Activated T-helper 1 cell treated with anti-CD3 and anti-CD28 coated beads, Interleukin-12 subunit alpha, Interleukin-12 subunit beta, Interleukin-2, Interleukin-4 antibody, amounts not matched to agents 30 ng/mL and 10 ng/mL and 1 ng/mL, durations not matched to agents 14 hours and 24 hours and 36 hours (primary cell): ENCODE data around the gene ARHGEF39. TPM values are rescaled to one million over a fixed set of nuclear protein-coding genes. Genes with fewer than 3 reads are reported as not detected.
A peak's percentile ranks its signal among the peaks of the same experiment; 100 is the strongest.

Experiments used
- DNase-seq: peaks from one replicate; pipeline ENCODE4 v3.0.0; 2021; ENCODE audit warnings: low spot score
- H3K27ac Mint-ChIP-seq: one replicate; pipeline ENCODE4 v1.8.0; 2021; ENCODE audit warnings: mild to moderate bottlenecking, mixed read lengths
- H3K27me3 Mint-ChIP-seq: one replicate; pipeline ENCODE4 v1.8.0; 2022; ENCODE audit warnings: mild to moderate bottlenecking, moderate library complexity, mixed read lengths; ENCODE audit not compliant: insufficient read depth
- H3K36me3 Mint-ChIP-seq: one replicate; pipeline ENCODE4 v1.8.0; 2021; ENCODE audit warnings: low read depth, mixed read lengths
- H3K4me1 Mint-ChIP-seq: one replicate; pipeline ENCODE4 v1.8.0; 2021; ENCODE audit warnings: low read depth, mixed read lengths
- H3K4me3 Mint-ChIP-seq: one replicate; pipeline ENCODE4 v1.8.0; 2021; ENCODE audit warnings: mild to moderate bottlenecking, moderate library complexity, mixed read lengths
- H3K9me3 Mint-ChIP-seq: one replicate; pipeline ENCODE4 v1.8.0; 2021; ENCODE audit warnings: mixed read lengths
- intact Hi-C: fragments of 100-400 bp; cut with micrococcal nuclease; formaldehyde crosslinking; loops from one replicate; pipeline ENCODE4 v1.15.1; 2024
- total RNA-seq: library from RNA; stranded (reverse); gene quantifications from 2 replicates; pipeline ENCODE4 v1.2.3, GENCODE V29; 2022

Gene ARHGEF39, protein sequence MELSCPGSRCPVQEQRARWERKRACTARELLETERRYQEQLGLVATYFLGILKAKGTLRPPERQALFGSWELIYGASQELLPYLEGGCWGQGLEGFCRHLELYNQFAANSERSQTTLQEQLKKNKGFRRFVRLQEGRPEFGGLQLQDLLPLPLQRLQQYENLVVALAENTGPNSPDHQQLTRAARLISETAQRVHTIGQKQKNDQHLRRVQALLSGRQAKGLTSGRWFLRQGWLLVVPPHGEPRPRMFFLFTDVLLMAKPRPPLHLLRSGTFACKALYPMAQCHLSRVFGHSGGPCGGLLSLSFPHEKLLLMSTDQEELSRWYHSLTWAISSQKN
- 7.9 and 8.8 TPM in 2 replicates for total RNA-seq

DNA sequence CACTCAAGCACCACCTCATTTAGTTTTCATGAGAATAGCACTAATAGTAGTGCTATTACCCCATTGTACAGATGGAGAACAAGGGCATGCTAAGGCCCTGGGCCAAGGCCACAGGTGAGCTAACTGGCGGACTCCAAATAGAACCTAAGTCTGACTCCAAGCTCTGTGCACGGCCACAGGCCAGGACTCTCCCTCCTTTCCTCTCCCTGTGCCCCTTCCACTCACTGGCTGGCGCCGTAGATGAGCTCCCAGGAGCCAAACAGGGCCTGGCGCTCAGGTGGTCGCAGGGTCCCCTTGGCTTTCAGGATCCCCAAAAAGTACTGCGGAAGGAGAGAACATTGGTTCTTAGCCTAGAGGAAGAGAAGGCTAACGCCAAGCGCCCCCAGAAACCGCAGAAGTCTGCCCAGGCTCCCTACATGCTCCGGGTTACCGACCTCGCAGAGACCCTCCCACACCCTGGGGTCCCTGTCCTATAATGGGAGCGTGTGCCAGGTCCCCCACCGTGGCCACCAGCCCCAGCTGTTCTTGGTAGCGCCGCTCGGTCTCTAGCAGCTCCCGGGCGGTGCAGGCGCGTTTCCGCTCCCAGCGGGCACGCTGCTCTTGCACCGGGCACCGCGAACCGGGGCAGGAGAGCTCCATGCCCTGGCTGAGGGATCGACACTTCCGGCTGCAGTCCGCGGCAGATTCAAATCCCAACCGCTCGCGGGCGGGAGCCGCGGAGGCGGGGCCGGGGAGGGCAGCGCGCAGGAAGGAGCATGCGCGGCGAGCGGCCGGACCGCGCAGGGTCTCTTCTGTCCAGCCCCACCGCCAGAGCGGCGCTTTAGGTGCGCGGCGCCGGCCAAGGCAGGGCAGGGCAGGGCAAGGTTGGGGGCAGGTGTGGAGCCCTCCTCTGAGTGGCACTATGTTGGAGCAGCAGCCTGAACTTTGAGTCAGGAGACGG, at the start of gene ARHGEF39:
Gene ARHGEF39, minus strand, starts transcription at position 665 of the 940 bp plus-strand sequence. Its CDS starts 26 bp downstream, at position 639.
- peak within 1 kb of the TSS; percentile 88 for H3K4me3 Mint-ChIP-seq
- H3K27ac Mint-ChIP-seq: peak within 1 kb of the TSS; percentile 79
- H3K4me1 Mint-ChIP-seq: peaks cover 53% of the 10 kb centered on the region
- no peaks in the 10 kb centered on the region for H3K9me3 Mint-ChIP-seq
- intact Hi-C loops: loop anchor here (1.0 to 2.0 kb wide), 2 partner anchors 18 to 24 kb away; no protein-coding TSS in a partner anchor
- no peaks in the 10 kb centered on the region for H3K27me3 Mint-ChIP-seq
- DNase-seq: peak; percentile 76
- peaks cover 20% of the 10 kb centered on the region for H3K36me3 Mint-ChIP-seq

DNA sequence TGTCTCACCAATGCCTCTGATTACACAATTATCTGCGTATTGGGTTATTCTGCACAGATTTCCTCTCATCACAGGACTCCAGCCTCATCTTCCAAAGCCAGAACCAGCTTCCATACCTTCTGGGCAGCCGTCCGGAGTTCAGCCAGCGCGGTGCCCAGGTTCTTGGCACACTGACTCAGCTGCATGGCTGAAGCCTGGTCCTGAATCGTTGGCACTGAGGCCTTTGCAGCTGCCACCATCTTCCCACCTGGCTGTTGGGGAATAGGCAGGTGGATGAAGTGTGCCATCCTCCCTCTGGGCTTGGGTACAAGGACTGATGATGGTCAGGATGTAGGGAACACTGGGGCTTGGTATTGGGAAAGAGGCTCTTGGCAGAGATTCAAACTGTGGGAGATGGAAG, 49.1 kb upstream of the ARHGEF39 start:
- no peak for DNase-seq
- Mint-ChIP-seq H3K27ac (no peak overlapping the region), H3K27me3 (no peaks in the 10 kb centered on the region), H3K9me3 (no peaks in the 10 kb centered on the region), H3K36me3 (peaks cover 71% of the 10 kb centered on the region), H3K4me1 (peaks cover 5% of the 10 kb centered on the region), H3K4me3 (no peak overlapping the region)
- intact Hi-C loops: no loop called here

DNA sequence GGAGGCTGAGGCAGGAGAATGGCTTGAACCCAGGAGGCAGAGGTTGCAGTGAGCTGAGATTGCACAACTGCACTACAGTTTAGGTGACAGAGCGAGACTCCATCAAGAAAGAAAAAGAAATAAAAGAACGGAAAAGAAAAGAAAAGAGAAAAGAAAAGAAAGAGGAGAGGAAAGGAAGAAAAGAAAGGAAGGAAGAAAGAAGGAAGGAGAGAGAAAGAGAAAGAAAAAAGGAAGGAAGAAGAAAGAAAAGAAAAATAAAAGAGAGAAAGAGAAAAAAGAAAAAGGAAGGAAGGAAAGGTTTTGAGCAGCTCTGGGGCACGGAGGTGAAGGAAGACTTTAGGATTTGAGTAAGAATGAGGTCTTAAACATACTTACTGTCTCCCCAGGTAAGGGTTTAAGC, 48.6 kb upstream of the ARHGEF39 start:
- peaks cover 73% of the 10 kb centered on the region for H3K36me3 Mint-ChIP-seq
- no peaks in the 10 kb centered on the region for H3K9me3 Mint-ChIP-seq
- peaks cover 5% of the 10 kb centered on the region for H3K4me1 Mint-ChIP-seq
- no peak overlapping the region for H3K4me3 Mint-ChIP-seq
- intact Hi-C loops: no loop called here
- DNase-seq: no peak
- no peaks in the 10 kb centered on the region for H3K27me3 Mint-ChIP-seq
- no peak overlapping the region for H3K27ac Mint-ChIP-seq

DNA sequence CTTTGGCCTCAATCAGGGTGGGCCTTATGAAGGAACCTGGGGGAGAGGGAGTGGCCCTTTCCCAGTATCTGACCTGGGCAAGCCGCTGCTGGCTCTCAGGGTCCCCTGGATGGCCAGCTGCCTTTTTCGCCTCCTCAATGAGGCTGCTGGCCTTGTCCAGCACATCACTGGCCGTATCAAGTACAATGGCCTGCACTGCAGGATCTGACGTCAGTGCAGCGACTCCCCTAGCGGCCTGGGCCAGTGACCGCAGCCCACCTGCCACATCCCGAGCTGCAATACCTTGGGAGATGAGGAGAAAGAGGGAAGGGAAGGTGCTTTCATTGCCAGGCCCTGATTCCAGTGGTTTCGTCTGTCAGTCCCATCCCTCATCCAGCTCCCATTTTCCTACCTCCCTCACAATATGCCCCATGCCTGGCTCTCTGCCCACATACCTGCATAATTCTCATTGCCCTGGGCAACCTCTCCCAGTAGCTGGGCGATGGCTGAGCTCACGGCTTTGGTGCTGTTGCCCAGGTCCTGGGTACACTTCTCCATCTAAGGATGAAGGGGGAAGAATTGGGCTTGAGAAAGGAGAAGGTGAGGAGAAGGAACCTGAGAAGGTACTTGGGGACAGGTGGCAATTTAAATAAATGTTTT, 47.9 kb upstream of the ARHGEF39 start:
- H3K4me1 Mint-ChIP-seq: peaks cover 5% of the 10 kb centered on the region
- peaks cover 75% of the 10 kb centered on the region for H3K36me3 Mint-ChIP-seq
- intact Hi-C loops: no loop called here
- H3K9me3 Mint-ChIP-seq: no peaks in the 10 kb centered on the region
- DNase-seq: no peak
- no peak overlapping the region for H3K27ac Mint-ChIP-seq
- H3K4me3 Mint-ChIP-seq: no peak overlapping the region
- no peaks in the 10 kb centered on the region for H3K27me3 Mint-ChIP-seq

DNA sequence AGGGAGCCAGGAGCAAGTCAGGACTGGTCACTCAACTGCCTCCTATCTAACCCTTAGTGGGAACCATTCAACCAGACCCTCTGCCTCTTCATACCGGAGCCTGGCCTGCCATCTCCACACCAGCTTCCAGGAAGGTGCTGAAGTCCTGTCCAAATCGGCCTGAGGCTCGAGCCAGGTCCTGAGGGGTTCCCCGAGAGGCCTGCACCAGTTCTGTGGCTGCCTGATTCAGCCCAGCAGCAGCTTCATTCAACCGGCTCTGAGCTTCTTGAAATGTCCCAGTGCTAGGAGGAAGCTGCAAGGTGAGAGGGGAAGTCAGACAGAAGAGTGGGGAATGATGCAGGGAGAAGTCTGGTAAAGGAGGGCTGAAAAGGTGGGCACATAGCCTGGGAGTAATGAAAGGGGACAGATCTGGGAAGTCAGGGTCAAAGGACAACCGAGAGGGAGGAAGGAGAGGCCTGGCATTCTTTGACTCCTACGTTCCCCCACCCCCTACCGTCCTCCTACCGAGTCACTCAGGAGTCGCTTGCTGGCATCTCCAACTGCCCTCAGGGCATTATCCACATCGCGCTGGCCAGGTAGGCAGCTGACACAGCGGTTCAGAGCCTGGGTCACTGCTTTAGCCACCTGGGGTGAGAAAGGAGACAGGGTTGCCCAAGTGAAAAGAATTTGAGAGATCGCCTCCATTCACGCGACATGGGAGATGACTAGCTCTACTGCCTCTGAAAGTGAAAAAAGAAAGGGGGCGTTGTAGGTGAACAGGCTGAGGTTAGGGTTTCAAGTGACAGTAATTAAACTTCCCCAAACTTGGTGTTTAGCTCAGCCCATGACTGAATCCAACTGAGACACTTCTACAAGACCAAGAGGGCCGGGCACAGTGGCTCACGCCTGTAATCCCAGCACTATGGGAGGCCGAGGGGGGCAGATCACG, 46.8 kb upstream of the ARHGEF39 start:
- Mint-ChIP-seq H3K27ac (no peak overlapping the region), H3K9me3 (no peaks in the 10 kb centered on the region), H3K4me3 (no peak overlapping the region), H3K36me3 (peaks cover 80% of the 10 kb centered on the region), H3K4me1 (peaks cover 5% of the 10 kb centered on the region), H3K27me3 (no peaks in the 10 kb centered on the region)
- DNase-seq: no peak
- intact Hi-C loops: no loop called here

DNA sequence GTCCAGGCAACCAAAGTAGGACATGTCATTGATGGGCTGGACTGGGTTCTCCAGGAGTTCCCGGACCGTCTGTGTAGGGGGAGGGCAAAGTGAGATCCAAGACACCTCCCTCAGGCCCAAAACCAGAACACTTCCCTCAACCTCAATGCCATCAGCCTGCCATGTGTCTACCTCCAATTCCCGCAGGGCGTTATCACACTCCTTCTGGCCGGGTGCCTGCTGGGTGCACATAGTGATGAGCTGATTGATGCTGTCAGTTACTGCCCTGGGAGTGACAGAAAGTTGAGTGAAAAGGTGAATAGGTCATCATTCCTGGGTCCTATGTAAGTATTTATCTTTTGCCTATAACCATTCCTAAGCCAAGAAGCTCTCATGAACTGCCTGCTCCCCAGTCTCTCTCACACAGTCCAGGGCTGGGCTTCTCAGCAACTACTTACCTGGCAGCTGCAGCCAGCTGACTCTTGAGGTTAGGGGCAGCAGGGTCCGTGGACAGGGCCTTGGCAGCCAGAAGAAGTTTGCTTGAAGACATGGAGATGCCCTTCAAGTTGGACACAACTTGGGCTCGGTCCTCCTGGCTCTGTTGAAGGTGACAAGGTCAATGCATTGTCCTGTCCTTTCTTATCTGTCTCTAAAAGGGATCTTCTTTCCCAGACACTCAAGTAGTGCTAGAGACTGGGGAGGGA, 46.0 kb upstream of the ARHGEF39 start:
- intact Hi-C loops: no loop called here
- H3K9me3 Mint-ChIP-seq: no peaks in the 10 kb centered on the region

DNA sequence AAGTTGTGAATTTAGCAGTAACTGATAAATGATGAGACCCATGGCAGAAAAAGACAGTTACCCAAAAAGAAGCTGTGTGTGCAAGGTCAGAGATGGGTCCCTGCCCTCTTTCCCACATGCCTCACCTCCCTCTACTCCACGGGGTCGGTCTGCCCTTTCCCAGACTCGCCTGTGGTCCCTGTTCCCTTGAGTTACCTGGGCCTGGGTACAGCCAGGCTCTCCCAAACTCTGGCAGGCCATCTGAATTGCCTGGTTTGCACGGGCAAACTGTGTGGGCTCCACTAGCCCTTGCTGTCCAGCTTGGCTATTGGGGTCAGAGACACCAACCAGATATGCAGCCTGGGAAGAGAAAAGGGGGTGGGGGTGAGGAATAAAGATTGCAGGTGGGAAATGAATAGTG, 43.2 kb upstream of the ARHGEF39 start:
- Mint-ChIP-seq H3K27ac (no peak overlapping the region), H3K9me3 (no peaks in the 10 kb centered on the region), H3K27me3 (no peaks in the 10 kb centered on the region), H3K36me3 (peaks cover 69% of the 10 kb centered on the region), H3K4me3 (no peak overlapping the region), H3K4me1 (peaks cover 5% of the 10 kb centered on the region)
- no peak for DNase-seq
- intact Hi-C loops: no loop called here

More for the DNA sequence above, 46.0 kb upstream of the ARHGEF39 start:
- H3K4me3 Mint-ChIP-seq: no peak overlapping the region
- no peak for DNase-seq
- peaks cover 77% of the 10 kb centered on the region for H3K36me3 Mint-ChIP-seq
- H3K27ac Mint-ChIP-seq: no peak overlapping the region
- H3K4me1 Mint-ChIP-seq: peaks cover 5% of the 10 kb centered on the region
- no peaks in the 10 kb centered on the region for H3K27me3 Mint-ChIP-seq

DNA sequence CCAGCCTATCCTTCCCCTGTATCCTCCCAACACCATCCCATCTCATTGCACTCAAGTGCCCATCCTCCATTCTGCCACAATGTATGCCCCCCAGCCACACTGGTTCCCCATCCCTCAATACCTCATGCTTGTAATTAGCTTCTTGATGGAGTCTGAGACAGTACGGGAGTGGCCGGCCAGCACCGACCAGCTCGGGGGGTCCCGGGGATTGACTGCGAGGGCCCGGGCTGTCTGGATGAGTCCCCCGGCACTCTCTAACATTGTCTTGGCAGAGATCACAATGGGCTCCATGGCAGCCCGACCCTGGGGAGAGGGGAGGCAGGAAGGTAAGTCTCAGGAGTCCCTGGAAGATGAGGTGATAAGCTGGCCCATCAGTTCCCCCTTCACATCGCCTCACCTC, 42.0 kb upstream of the ARHGEF39 start:
- peaks cover 4% of the 10 kb centered on the region for H3K4me1 Mint-ChIP-seq
- DNase-seq: no peak
- no peaks in the 10 kb centered on the region for H3K27me3 Mint-ChIP-seq
- H3K4me3 Mint-ChIP-seq: no peak overlapping the region
- peaks cover 65% of the 10 kb centered on the region for H3K36me3 Mint-ChIP-seq
- no peak overlapping the region for H3K27ac Mint-ChIP-seq
- H3K9me3 Mint-ChIP-seq: no peaks in the 10 kb centered on the region
- intact Hi-C loops: no loop called here

DNA sequence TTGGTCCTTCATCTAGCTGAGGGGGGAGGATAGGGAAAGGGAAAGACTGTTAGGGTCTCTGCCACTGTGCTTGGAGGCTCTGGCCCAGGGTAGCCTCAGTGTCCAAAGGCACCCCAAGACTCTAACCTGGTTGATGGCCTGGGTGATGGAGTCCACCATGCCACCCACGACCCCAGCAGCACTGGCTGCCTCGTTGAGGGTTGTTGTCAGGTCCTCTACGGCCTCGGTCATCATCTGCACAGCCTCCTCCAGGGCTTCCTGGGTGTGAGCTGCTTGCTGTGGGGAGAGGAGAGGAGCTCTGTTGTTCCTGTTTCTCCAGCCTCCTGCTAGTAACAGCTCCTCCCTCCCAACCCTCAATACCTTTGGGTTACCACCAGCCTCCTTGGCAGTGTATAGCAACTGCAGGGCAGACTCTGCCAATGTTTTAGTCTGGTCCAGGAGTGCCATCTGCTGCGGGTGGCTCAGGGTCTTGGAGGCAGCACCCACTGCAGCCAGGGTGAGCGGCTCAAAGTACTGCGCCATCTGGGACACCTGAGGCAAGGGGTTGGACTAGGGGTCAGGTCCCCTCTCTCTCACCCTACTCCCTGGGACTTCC, 40.9 kb upstream of the ARHGEF39 start:
- peaks cover 57% of the 10 kb centered on the region for H3K36me3 Mint-ChIP-seq
- no peaks in the 10 kb centered on the region for H3K4me1 Mint-ChIP-seq
- no peak overlapping the region for H3K27ac Mint-ChIP-seq
- no peak for DNase-seq
- no peaks in the 10 kb centered on the region for H3K27me3 Mint-ChIP-seq
- intact Hi-C loops: no loop called here
- no peak overlapping the region for H3K4me3 Mint-ChIP-seq
- H3K9me3 Mint-ChIP-seq: no peaks in the 10 kb centered on the region

DNA sequence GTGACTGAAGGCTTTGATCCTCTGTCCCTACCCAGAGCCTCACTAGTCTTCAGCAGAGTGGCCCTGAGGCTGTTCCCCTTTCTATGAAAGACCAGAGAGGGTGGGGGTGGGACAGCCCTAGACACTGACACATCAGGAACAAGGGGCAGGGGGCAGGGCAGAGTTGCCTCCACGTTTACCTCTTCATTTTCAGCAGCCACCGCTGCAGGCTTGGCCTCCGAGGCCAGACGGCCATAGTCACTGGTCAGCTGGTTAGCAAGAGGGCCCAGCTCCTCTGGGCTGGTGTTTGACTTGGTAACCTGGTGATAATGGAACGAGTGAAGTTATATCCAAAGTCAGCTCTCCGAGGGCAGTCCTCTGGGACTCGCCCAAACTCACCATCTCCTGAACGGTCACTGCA, 40.4 kb upstream of the ARHGEF39 start:
- no peak overlapping the region for H3K27ac Mint-ChIP-seq
- intact Hi-C loops: no loop called here

DNA sequence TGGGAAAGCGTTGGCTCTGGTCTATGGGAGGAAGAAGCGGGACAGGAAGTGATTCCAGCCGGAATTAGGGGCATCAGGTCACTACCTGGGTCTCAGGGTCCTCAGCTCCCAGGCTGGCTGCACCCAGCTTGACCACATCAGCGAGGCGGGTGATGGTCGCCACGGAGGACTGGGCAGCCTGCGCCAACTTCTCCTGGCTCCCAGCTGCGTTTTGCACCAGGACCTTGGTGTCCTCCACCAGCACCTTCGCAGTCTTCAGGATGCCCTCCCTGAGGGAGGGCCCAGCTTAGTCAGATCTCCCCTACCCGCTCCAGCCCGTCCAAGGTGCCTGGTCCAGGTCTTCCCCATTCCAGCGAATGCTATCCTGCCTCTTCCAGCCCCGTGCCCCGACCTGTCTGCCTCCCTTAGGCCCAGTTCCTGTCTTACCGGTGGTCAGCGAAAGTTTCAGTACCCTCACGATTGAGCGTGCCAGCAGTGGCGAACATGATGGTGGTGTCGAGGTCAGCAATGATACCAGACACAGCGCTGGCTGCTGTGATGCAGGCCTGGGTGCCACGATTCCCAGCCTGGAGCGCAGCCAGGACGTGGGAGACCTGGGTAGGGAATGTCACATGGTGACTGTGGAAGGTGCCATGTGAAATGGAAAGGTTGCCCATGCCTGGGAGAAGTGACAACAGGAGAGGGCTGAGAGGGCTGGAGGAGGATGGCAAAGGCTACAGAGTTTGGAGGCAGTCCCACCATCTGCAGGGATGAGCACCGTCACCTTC, 39.1 kb upstream of the ARHGEF39 start:
- no peak for DNase-seq
- H3K36me3 Mint-ChIP-seq: peaks cover 47% of the 10 kb centered on the region
- intact Hi-C loops: no loop called here
- H3K4me3 Mint-ChIP-seq: no peak overlapping the region
- H3K27me3 Mint-ChIP-seq: no peaks in the 10 kb centered on the region
- no peaks in the 10 kb centered on the region for H3K4me1 Mint-ChIP-seq
- H3K9me3 Mint-ChIP-seq: no peaks in the 10 kb centered on the region
- no peak overlapping the region for H3K27ac Mint-ChIP-seq

More for the DNA sequence above, 40.4 kb upstream of the ARHGEF39 start:
- peaks cover 51% of the 10 kb centered on the region for H3K36me3 Mint-ChIP-seq
- no peaks in the 10 kb centered on the region for H3K9me3 Mint-ChIP-seq
- H3K27me3 Mint-ChIP-seq: no peaks in the 10 kb centered on the region
- no peak for DNase-seq
- H3K4me3 Mint-ChIP-seq: no peak overlapping the region
- H3K4me1 Mint-ChIP-seq: no peaks in the 10 kb centered on the region
